Measurements from ENCODE around the gene ACOX1. TPM values are rescaled to one million over a fixed set of nuclear protein-coding genes. Genes with fewer than 3 reads are reported as not detected.
A peak's percentile ranks its signal among the peaks of the same experiment; 100 is the strongest.

Gene ACOX1
- total and polyA plus RNA-seq, 2 of the 13 experiments (the other 11 are each of a cell fraction or from before 2014, with no cell fraction given): 86.4 to 120 TPM

DNA sequence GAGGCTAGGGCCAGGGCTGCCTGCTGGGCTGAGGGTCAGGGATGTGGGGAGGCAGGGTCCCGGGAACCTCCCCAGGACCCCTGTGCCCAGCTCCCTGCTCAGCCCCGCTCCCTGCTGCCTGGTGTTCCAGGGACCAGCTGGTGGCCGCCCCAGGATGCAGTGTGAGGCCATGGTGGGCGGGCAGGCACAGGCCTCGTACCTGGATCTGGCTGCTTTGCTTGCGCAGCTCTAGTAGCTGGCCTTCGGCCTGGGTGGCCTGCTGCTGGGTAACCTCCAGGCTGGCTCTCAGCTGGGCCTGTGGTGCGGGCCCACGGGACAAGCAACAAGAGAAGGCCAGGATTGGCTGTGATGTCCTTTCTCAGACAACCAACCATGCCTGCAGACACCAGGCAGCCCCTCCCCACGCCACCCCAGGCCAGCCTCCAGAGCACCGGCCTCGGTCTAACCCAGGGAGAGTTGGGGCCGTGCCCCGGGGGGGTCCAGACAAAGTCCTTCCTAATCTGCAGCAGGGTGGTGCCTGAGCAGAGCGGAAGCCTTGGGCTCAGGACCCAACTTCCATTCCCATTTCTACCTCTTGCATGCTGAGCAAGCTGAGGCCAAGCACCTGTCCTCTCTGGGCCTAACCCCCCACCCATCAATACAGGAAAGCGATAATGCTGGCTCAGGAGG lies 86.3 kb downstream of the ACOX1 start (continued):
- TF ChIP-seq KDM2A (CRISPR knock-in tag; IDR thresholded peaks at IDR 0.05; ENCODE audit: borderline replicate concordance, low read depth) (peak; percentile 67), FOXA3 (CRISPR knock-in tag; IDR thresholded peaks at IDR 0.05) (no peak), ZNF83 (CRISPR knock-in tag; IDR thresholded peaks at IDR 0.05; ENCODE audit: borderline replicate concordance) (0 out of 2 replicates have a peak, but pooled peaks have one; percentile 68), SCMH1 (CRISPR knock-in tag; IDR thresholded peaks at IDR 0.05; ENCODE audit: borderline replicate concordance) (no peak), ZNF879 (CRISPR knock-in tag; IDR thresholded peaks at IDR 0.05) (0 out of 2 replicates have a peak, but pooled peaks have one; percentile 78), ZNF24 (IDR thresholded peaks at IDR 0.05) (no peak), ZMYM3 (CRISPR knock-in tag; IDR thresholded peaks at IDR 0.05) (peak; percentile 70), ERF (CRISPR knock-in tag; IDR thresholded peaks at IDR 0.05) (peak; percentile 64), FIP1L1 (IDR thresholded peaks at IDR 0.05; ENCODE audit: borderline replicate concordance, insufficient read depth, low read depth, low read length) (no peak), ZNF468 (CRISPR knock-in tag; IDR thresholded peaks at IDR 0.05) (no peak), ZNF883 (CRISPR knock-in tag; IDR thresholded peaks at IDR 0.05; ENCODE audit: not compliant biosample characterization) (peak; percentile 60), PRDM4 (CRISPR knock-in tag; IDR thresholded peaks at IDR 0.05; ENCODE audit: borderline replicate concordance) (no peak), CBX2 (IDR thresholded peaks at IDR 0.05; ENCODE audit: low read depth, low read length) (no peak), CBX2 (CRISPR knock-in tag; IDR thresholded peaks at IDR 0.05; ENCODE audit: low read depth) (no peak), ZNF562 (CRISPR knock-in tag; IDR thresholded peaks at IDR 0.05; ENCODE audit: borderline replicate concordance) (no peak), MXI1 (IDR thresholded peaks at IDR 0.05; ENCODE audit: borderline replicate concordance, low read depth, low read length) (peak; percentile 57; the same call in 1 of the 3 replicates)
- TF ChIP-seq, protein P1, sequence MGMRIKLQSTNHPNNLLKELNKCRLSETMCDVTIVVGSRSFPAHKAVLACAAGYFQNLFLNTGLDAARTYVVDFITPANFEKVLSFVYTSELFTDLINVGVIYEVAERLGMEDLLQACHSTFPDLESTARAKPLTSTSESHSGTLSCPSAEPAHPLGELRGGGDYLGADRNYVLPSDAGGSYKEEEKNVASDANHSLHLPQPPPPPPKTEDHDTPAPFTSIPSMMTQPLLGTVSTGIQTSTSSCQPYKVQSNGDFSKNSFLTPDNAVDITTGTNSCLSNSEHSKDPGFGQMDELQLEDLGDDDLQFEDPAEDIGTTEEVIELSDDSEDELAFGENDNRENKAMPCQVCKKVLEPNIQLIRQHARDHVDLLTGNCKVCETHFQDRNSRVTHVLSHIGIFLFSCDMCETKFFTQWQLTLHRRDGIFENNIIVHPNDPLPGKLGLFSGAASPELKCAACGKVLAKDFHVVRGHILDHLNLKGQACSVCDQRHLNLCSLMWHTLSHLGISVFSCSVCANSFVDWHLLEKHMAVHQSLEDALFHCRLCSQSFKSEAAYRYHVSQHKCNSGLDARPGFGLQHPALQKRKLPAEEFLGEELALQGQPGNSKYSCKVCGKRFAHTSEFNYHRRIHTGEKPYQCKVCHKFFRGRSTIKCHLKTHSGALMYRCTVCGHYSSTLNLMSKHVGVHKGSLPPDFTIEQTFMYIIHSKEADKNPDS (CRISPR knock-in tag; IDR thresholded peaks at IDR 0.05): no peak; the same call in 1 of the 2 replicates
- TF ChIP-seq, protein P2, sequence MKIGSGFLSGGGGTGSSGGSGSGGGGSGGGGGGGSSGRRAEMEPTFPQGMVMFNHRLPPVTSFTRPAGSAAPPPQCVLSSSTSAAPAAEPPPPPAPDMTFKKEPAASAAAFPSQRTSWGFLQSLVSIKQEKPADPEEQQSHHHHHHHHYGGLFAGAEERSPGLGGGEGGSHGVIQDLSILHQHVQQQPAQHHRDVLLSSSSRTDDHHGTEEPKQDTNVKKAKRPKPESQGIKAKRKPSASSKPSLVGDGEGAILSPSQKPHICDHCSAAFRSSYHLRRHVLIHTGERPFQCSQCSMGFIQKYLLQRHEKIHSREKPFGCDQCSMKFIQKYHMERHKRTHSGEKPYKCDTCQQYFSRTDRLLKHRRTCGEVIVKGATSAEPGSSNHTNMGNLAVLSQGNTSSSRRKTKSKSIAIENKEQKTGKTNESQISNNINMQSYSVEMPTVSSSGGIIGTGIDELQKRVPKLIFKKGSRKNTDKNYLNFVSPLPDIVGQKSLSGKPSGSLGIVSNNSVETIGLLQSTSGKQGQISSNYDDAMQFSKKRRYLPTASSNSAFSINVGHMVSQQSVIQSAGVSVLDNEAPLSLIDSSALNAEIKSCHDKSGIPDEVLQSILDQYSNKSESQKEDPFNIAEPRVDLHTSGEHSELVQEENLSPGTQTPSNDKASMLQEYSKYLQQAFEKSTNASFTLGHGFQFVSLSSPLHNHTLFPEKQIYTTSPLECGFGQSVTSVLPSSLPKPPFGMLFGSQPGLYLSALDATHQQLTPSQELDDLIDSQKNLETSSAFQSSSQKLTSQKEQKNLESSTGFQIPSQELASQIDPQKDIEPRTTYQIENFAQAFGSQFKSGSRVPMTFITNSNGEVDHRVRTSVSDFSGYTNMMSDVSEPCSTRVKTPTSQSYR (CRISPR knock-in tag; IDR thresholded peaks at IDR 0.05; ENCODE audit: borderline replicate concordance): peak; percentile 42; the same call in 1 of the 2 replicates
- TF ChIP-seq, protein P3, sequence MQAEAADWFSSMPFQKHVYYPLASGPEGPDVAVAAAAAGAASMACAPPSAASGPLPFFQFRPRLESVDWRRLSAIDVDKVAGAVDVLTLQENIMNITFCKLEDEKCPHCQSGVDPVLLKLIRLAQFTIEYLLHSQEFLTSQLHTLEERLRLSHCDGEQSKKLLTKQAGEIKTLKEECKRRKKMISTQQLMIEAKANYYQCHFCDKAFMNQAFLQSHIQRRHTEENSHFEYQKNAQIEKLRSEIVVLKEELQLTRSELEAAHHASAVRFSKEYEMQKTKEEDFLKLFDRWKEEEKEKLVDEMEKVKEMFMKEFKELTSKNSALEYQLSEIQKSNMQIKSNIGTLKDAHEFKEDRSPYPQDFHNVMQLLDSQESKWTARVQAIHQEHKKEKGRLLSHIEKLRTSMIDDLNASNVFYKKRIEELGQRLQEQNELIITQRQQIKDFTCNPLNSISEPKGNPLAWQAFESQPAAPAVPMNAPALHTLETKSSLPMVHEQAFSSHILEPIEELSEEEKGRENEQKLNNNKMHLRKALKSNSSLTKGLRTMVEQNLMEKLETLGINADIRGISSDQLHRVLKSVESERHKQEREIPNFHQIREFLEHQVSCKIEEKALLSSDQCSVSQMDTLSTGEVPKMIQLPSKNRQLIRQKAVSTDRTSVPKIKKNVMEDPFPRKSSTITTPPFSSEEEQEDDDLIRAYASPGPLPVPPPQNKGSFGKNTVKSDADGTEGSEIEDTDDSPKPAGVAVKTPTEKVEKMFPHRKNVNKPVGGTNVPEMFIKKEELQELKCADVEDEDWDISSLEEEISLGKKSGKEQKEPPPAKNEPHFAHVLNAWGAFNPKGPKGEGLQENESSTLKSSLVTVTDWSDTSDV (CRISPR knock-in tag; IDR thresholded peaks at IDR 0.05): no peak
